Esophagus muscularis mucosa (tissue), 4 donors: Measurements from ENCODE around the gene PDF. TPM values are rescaled to one million over a fixed set of nuclear protein-coding genes. Genes with fewer than 3 reads are reported as not detected.
A peak's percentile ranks its signal among the peaks of the same experiment; 100 is the strongest.

Experiments used
- DNase-seq: peaks from one replicate; pipeline ENCODE4 v3.0.0-alpha.2; 2017; ENCODE audit errors: extremely low spot score
- H3K27ac ChIP-seq, 4 donors: fragments of 200-600 bp; sonication (generic); replicated peaks in 1 of 4; 1 replicate in 3 of 4; 2 replicates in 1 of 4; pipeline ENCODE4 v1.5.1; 2016 to 2019; ENCODE audit warnings: mild to moderate bottlenecking in 1 of 4
- H3K27me3 ChIP-seq, 4 donors: fragments of 200-600 bp; sonication (generic); one replicate each; pipeline versions ENCODE4 v1.5.1 to v1.6.0; 2016 to 2019
- H3K36me3 ChIP-seq, 4 donors: fragments of 200-600 bp; sonication (generic); one replicate each; pipeline ENCODE4 v1.5.1; 2016 to 2019
- H3K4me1 ChIP-seq, 4 donors: fragments of 200-600 bp; sonication (generic); one replicate each; pipeline ENCODE4 v1.5.1; 2016 to 2019
- H3K4me3 ChIP-seq, 4 donors: fragments of 200-600 bp; sonication (generic); 1 replicate in 2 of 4; 2 replicates in 2 of 4; pipeline ENCODE4 v1.5.1; 2016 to 2019; ENCODE audit warnings: mild to moderate bottlenecking in 4 of 4, moderate library complexity in 1 of 4
- H3K9me3 ChIP-seq, 4 donors: fragments of 200-600 bp; sonication (generic); 1 replicate in 3 of 4; 2 replicates in 1 of 4; pipeline ENCODE4 v1.5.1; 2016 to 2019
- CTCF ChIP-seq, 3 experiments: fragments of 200-600 bp in 2 of 3; fragments of 450-650 bp in 1 of 3; sonication (generic) in 2 of 3; IDR thresholded peaks; one replicate each; pipeline ENCODE4 v1.5.1; 2017 to 2019; ENCODE audit warnings: antibody characterized with exemption in 3 of 3, mild to moderate bottlenecking in 2 of 3, moderate library complexity in 1 of 3
- EP300 ChIP-seq: sonication (generic); formaldehyde crosslinking; IDR thresholded peaks from one replicate; pipeline ENCODE4 v1.6.1; 2017; ENCODE audit warnings: antibody characterized with exemption
- POLR2A ChIP-seq: fragments of 450-650 bp; IDR thresholded peaks from one replicate; pipeline ENCODE4 v1.6.1; 2017; ENCODE audit warnings: antibody characterized with exemption, moderate library complexity, mild to moderate bottlenecking, low read depth
- POLR2AphosphoS5 ChIP-seq, 2 donors: sonication (generic); formaldehyde crosslinking; IDR thresholded peaks; one replicate each; pipeline ENCODE4 v1.6.1; 2017; ENCODE audit warnings: antibody characterized with exemption in 2 of 2
- WGBS: methylation state at CpG from one replicate; pipeline ENCODE4 v1.1.5; 2018; 5-methylcytosine and 5-hydroxymethylcytosine counted together
- intact Hi-C: fragments of 100-400 bp; cut with DNase I; formaldehyde crosslinking; loops from one replicate; pipeline ENCODE4 v1.15.1; 2023
- total RNA-seq, 4 donors: library from RNA; depleted of rRNA; stranded (reverse); fragments of >200 nt; gene quantifications; one replicate each; pipeline versions ENCODE4 v1.1.0 to v1.2.1, GENCODE V29; 2016

Gene PDF
- total RNA-seq, 4 donors from 2014 or later, result 5.4 to 17.5 (median 12.6) TPM

- H3K36me3 ChIP-seq, result peaks cover 11 to 29% (median 25%) of the 10 kb centered on the region in 4 donors
- TF ChIP-seq POLR2AphosphoS5 (IDR thresholded peaks at IDR 0.05), result peak; percentile 79 to 80
- TF ChIP-seq POLR2A, result peak; percentile 58
- TF ChIP-seq EP300, result no peak
- TF ChIP-seq CTCF (IDR thresholded peaks at IDR 0.05), result peak; percentile 90 to 99 (median 96)
- DNase-seq, result peak; percentile 98
- peaks cover 21 to 43% (median 35%) of the 10 kb centered on the region in 4 donors for H3K4me1 ChIP-seq
- H3K27ac ChIP-seq, result peak within 1 kb of the TSS; percentile 82 to 94 (median 91)
- intact Hi-C loops, result no loop called here
- no peaks in the 10 kb centered on the region for H3K9me3 ChIP-seq
- H3K27me3 ChIP-seq, result no peaks in the 10 kb centered on the region
- H3K4me3 ChIP-seq, result peak within 1 kb of the TSS; percentile 76 to 97 (median 86)
- 47% methylated on average over 13 of the region's 70 CpGs for WGBS
Observed at GRCh38 chr16:69310653-69311532, 19.5 kb downstream of the PDF start, which contains the start of gene VPS4A. Gene VPS4A, plus strand, starts transcription at chr16:69311350. Its CDS starts 162 bp downstream, at chr16:69311512.

GRCh38 chr16:69309316-69309715 lies 21.1 kb downstream of the PDF start:
- Histone ChIP-seq H3K27me3 (no peaks in the 10 kb centered on the region), H3K27ac (peak overlapping the region in 1 of 4 donors; percentile 78), H3K9me3 (no peaks in the 10 kb centered on the region), H3K4me3 (no peak overlapping the region), H3K36me3 (peaks cover 4 to 13% (median 10%) of the 10 kb centered on the region in 4 donors), H3K4me1 (peaks cover 17 to 33% (median 28%) of the 10 kb centered on the region in 4 donors)
- no peak for TF ChIP-seq CTCF (IDR thresholded peaks at IDR 0.05)
- TF ChIP-seq POLR2AphosphoS5 (IDR thresholded peaks at IDR 0.05), result peak in 1 of 2 donors; percentile 18
- no peak for TF ChIP-seq EP300
- TF ChIP-seq POLR2A, result no peak
- no peak for DNase-seq
- intact Hi-C loops, result no loop called here
- WGBS, result 84% methylated on average over 12 of the region's 12 CpGs

GRCh38 chr16:69307856-69308255 lies 22.5 kb downstream of the PDF start:
- H3K27ac ChIP-seq, result no peak overlapping the region
- intact Hi-C loops, result no loop called here
- 89% methylated on average over 2 of the region's 2 CpGs for whole genome bisulfite sequencing

GRCh38 chr16:69307091-69307490 lies 23.3 kb downstream of the PDF start:
- Histone ChIP-seq H3K27ac (no peak overlapping the region), H3K4me1 (peaks cover 2 to 12% (median 8%) of the 10 kb centered on the region in 4 donors), H3K4me3 (no peak overlapping the region), H3K27me3 (no peaks in the 10 kb centered on the region), H3K9me3 (no peaks in the 10 kb centered on the region), H3K36me3 (peaks cover 0 to 10% (median 4%) of the 10 kb centered on the region in 4 donors)
- DNase-seq, result no peak
- intact Hi-C loops, result no loop called here
- WGBS, result 86% methylated on average over 1 of the region's 1 CpG
- TF ChIP-seq POLR2A (no peak), EP300 (no peak), POLR2AphosphoS5 (IDR thresholded peaks at IDR 0.05) (no peak), CTCF (IDR thresholded peaks at IDR 0.05) (no peak)

More at GRCh38 chr16:69307856-69308255, 22.5 kb downstream of the PDF start:
- Histone ChIP-seq H3K4me3 (no peak overlapping the region), H3K4me1 (peaks cover 10 to 20% (median 16%) of the 10 kb centered on the region in 4 donors), H3K27me3 (no peaks in the 10 kb centered on the region), H3K36me3 (peaks cover 0 to 4% (median 1%) of the 10 kb centered on the region in 4 donors), H3K9me3 (no peaks in the 10 kb centered on the region)
- DNase-seq, result no peak
- TF ChIP-seq EP300 (no peak), CTCF (IDR thresholded peaks at IDR 0.05) (no peak), POLR2AphosphoS5 (IDR thresholded peaks at IDR 0.05) (no peak), POLR2A (no peak)
